C4-2B (cell line): ENCODE data around the gene CTNNA3.

ENCODE experiments used
- H3K27ac ChIP-seq: fragments of 450-650 bp; 2 replicates; pipeline ENCODE4 v1.5.1; 2017
- ZFX ChIP-seq: fragments of 450-650 bp; IDR thresholded peaks from 2 replicates; pipeline ENCODE4 v1.6.1; 2017
- TF ChIP-seq, protein P1 (sequence below): fragments of 450-650 bp; conservative IDR thresholded peaks from 2 replicates; pipeline ENCODE4 v1.5.1; 2017; ENCODE audit warnings: mild to moderate bottlenecking

The CTNNA3 gene

GRCh38 chr10:66102756-66103155, 1593.2 kb downstream of the CTNNA3 start:
- TF ChIP-seq, protein P1, sequence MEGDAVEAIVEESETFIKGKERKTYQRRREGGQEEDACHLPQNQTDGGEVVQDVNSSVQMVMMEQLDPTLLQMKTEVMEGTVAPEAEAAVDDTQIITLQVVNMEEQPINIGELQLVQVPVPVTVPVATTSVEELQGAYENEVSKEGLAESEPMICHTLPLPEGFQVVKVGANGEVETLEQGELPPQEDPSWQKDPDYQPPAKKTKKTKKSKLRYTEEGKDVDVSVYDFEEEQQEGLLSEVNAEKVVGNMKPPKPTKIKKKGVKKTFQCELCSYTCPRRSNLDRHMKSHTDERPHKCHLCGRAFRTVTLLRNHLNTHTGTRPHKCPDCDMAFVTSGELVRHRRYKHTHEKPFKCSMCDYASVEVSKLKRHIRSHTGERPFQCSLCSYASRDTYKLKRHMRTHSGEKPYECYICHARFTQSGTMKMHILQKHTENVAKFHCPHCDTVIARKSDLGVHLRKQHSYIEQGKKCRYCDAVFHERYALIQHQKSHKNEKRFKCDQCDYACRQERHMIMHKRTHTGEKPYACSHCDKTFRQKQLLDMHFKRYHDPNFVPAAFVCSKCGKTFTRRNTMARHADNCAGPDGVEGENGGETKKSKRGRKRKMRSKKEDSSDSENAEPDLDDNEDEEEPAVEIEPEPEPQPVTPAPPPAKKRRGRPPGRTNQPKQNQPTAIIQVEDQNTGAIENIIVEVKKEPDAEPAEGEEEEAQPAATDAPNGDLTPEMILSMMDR: no peak
- no peak for TF ChIP-seq ZFX
- no peak overlapping the region for H3K27ac ChIP-seq

DNA sequence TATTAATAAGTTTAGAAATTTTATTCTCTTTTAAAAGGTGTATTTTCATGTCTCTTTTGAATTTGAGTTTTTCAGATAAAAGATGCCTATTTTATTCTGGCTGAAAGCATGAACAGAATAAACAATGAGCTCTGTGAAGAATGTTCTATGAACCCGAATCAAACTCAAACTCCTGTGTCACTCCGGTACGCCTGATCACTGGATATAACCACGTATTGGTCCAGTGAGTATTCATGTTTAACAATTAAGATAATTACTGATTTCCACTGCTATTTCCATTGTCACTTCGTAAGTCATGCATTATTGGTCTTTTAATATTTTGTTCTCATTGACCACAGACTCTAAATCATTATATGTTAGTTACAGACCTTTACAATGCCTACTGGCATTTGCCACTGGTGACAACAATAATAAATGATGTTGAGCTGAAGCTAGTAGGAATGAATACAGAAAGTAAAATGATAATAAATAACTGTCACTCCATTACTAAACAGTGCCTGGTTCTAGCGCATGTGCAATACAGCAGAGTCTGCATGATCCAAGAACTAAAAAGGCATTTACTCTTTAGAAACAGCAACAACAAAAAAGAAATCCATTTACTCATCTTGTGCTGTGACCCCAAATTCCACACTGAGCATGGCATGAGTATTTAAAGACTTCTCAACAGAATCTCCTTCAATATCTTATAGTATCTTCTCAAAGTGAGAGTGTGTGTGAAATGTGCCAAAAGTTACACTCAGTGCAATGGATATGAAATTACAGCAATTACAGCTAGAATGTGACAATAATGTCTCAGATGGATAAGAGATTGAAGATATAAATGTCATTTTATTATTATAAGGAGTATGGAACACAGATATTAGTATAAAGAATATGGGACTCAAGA, 1597.2 kb downstream of the CTNNA3 start:
- H3K27ac ChIP-seq: no peak overlapping the region
- no peak for TF ChIP-seq ZFX
- TF ChIP-seq, protein P1: no peak

GRCh38 chr10:66095610-66096009, 1600.4 kb downstream of the CTNNA3 start:
- TF ChIP-seq ZFX: no peak
- TF ChIP-seq, protein P1: no peak
- no peak overlapping the region for H3K27ac ChIP-seq

DNA sequence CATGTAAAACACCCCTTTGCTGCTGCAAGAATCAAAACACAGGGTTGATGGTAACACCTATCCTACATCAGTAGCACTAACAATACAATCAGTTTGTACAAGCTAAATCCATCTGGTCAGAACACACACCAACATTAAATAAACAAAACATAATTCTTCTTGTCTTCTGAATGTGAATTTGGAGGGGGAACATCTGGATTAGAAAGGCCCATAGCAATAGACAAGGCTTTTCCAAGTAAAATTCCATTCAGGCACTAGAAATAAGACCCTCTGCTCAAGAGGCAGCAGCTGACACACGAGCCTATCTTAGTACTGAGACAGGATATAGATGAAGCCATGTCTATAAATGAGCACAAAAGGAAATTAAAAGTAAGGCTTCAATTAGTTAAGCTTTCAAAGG, 1610.1 kb downstream of the CTNNA3 start:
- H3K27ac ChIP-seq: no peak overlapping the region
- TF ChIP-seq, protein P1: no peak

- H3K27ac ChIP-seq: no peak overlapping the region
- TF ChIP-seq ZFX: no peak
- TF ChIP-seq, protein P1: no peak
Observed at GRCh38 chr10:66071907-66072306, 1624.1 kb downstream of the CTNNA3 start.

DNA sequence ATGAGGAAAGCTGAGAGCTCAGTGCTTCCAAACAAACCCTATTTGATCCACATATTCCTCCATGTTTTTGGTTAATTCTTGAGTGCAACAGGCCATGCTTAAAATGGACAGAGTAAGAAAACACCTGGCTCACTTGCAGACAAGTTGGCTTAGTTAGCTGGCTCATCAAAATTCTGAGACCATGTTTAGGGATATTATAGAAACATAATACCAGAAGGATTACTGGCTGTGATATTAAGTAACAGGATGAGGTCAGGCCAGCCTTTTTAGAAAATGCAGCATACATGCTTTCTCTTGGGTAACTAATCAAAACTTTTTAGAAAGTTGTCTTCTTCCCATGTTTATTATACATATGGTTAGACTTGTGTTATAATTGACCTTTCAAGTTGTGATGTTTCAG, 1637.4 kb downstream of the CTNNA3 start:
- TF ChIP-seq, protein P1: no peak
- no peak for TF ChIP-seq ZFX
- no peak overlapping the region for H3K27ac ChIP-seq

- H3K27ac ChIP-seq: no peak overlapping the region
- no peak for TF ChIP-seq ZFX
- TF ChIP-seq, protein P1: no peak
Observed at GRCh38 chr10:66049335-66049734, 1646.7 kb downstream of the CTNNA3 start.
